Kidney (tissue), 14 donors: ENCODE results near the gene MAN1A1. TPM values are rescaled to one million over a fixed set of nuclear protein-coding genes. Genes with fewer than 3 reads are reported as not detected.
A peak's percentile ranks its signal among the peaks of the same experiment; 100 is the strongest.

Experiments used
- DNase-seq, 5 donors: peaks; one replicate each; pipeline ENCODE4 v3.0.0-alpha.2; 2013 to 2020
- FAIRE-seq: peaks from 2 replicates; lab custom pipeline; 2012; peaks lifted over from hg19 to GRCh38; lab: Jason Lieb, UNC
- H3K27ac ChIP-seq, 2 donors: one replicate each; pipeline ENCODE4 v1.7.0; 2013; ENCODE audit warnings: low read depth in 2 of 2, low read length in 2 of 2, inconsistent platforms in 1 of 2
- H3K27me3 ChIP-seq: one replicate; pipeline ENCODE4 v1.7.1; 2013; ENCODE audit warnings: low read length, inconsistent platforms; ENCODE audit not compliant: control insufficient read depth, insufficient read depth
- H3K36me3 ChIP-seq, 3 donors: one replicate each; pipeline versions ENCODE4 v1.7.0 to v1.7.1; 2013; ENCODE audit warnings: low read length in 3 of 3, control low read depth in 1 of 3, inconsistent platforms in 1 of 3; ENCODE audit not compliant: insufficient read depth in 3 of 3, control insufficient read depth in 2 of 3
- H3K4me1 ChIP-seq, 3 donors: one replicate each; pipeline versions ENCODE4 v1.7.0 to v1.7.1; 2013; ENCODE audit warnings: low read length in 3 of 3, inconsistent platforms in 1 of 3, low read depth in 1 of 3; ENCODE audit not compliant: control insufficient read depth in 2 of 3, insufficient read depth in 2 of 3
- H3K4me3 ChIP-seq, 3 donors: one replicate each; pipeline versions ENCODE4 v1.7.0 to v1.8.1; 2013; ENCODE audit warnings: low read length in 3 of 3, control low read depth in 1 of 3, inconsistent platforms in 1 of 3
- H3K9ac ChIP-seq, 3 donors: one replicate each; pipeline versions ENCODE4 v1.7.0 to v1.7.1; 2013; ENCODE audit warnings: low read length in 3 of 3, control low read depth in 1 of 3, inconsistent platforms in 1 of 3
- H3K9me3 ChIP-seq, 3 donors: one replicate each; pipeline versions ENCODE4 v1.7.0 to v1.7.1; 2013; ENCODE audit warnings: low read length in 3 of 3, control low read depth in 1 of 3, inconsistent platforms in 1 of 3; ENCODE audit not compliant: control insufficient read depth in 2 of 3, insufficient read depth in 1 of 3
- CTCF ChIP-seq: IDR thresholded peaks from 3 replicates; pipeline ENCODE4 v1.5.1; 2012; ENCODE audit warnings: mild to moderate bottlenecking, moderate library complexity, borderline replicate concordance; ENCODE audit not compliant: insufficient read depth; ENCODE audit errors: extremely low read depth
- intact Hi-C: fragments of 100-400 bp; cut with DNase I; formaldehyde crosslinking; loops from one replicate; pipeline ENCODE4 v1.11.1; 2022
- polyA plus RNA-seq: library from polyadenylated mRNA; stranded (reverse); fragments of 350-450 nt; fragmentation: Illumina TruSeq; extraction: RNeasy Lipid Tissue Mini Kit (QIAGEN cat#74804); gene quantifications from one replicate; pipeline ENCODE4 v1.2.3, GENCODE V29; 2014; ENCODE audit warnings: low read depth, low replicate concordance; ENCODE audit not compliant: insufficient read depth
- total RNA-seq: library from RNA; stranded (reverse); fragmentation: NEBNext Ultra II Directional; extraction: Animal tissue kit (Norgen Biotek cat#: 25700); gene quantifications from one replicate; pipeline ENCODE4 v1.2.1, GENCODE V29; 2021
- donor health status: control.
- donor health status: control.
- donor health status: control.
- donor health status: control.
- donor health status: control.
- donor health status: DM: yes; HTN: yes; CAD: no.
- donor health status: Normal renal cell carcinoma (clear cell type).

MAN1A1 gene
- total and polyA plus RNA-seq, 2 donors from 2014 or later, result 30.4 to 68.5 TPM

GRCh38 chr6:119333707-119334295 is 15.8 kb downstream of the MAN1A1 start:
- DNase-seq (peak in 1 of 5 donors; percentile 37), FAIRE-seq (no peak)
- H3K27ac ChIP-seq, result no peak overlapping the region
- H3K9me3 ChIP-seq, result no peaks in the 10 kb centered on the region
- H3K4me1 ChIP-seq, result peaks cover 0 to 13% (median 0%) of the 10 kb centered on the region in 3 donors
- no peaks in the 10 kb centered on the region for H3K27me3 ChIP-seq
- H3K36me3 ChIP-seq, result peaks cover 0 to 4% (median 0%) of the 10 kb centered on the region in 3 donors
- TF ChIP-seq CTCF, result peak; percentile 45
- no peak overlapping the region for H3K9ac ChIP-seq
- no peak overlapping the region for H3K4me3 ChIP-seq
- intact Hi-C loops, result no loop called here

- no peak overlapping the region for H3K9ac ChIP-seq
- H3K27ac ChIP-seq, result no peak overlapping the region
- no peak for TF ChIP-seq CTCF
- FAIRE-seq (no peak), DNase-seq (no peak)
- no peaks in the 10 kb centered on the region for H3K27me3 ChIP-seq
- H3K36me3 ChIP-seq, result peaks cover 0 to 4% (median 0%) of the 10 kb centered on the region in 3 donors
- no peak overlapping the region for H3K4me3 ChIP-seq
- peaks cover 0 to 13% (median 0%) of the 10 kb centered on the region in 3 donors for H3K4me1 ChIP-seq
- no peaks in the 10 kb centered on the region for H3K9me3 ChIP-seq
- intact Hi-C loops, result no loop called here
These were observed 16.4 kb downstream of the MAN1A1 start for GRCh38 chr6:119333063-119333609.

- no peak for FAIRE-seq
- peaks cover 0 to 7% (median 0%) of the 10 kb centered on the region in 3 donors for H3K4me1 ChIP-seq
- H3K9me3 ChIP-seq, result no peaks in the 10 kb centered on the region
- H3K27ac ChIP-seq, result no peak overlapping the region
- intact Hi-C loops, result no loop called here
- no peak for DNase-seq
- peaks cover 0 to 3% (median 0%) of the 10 kb centered on the region in 3 donors for H3K36me3 ChIP-seq
- TF ChIP-seq CTCF, result no peak
- no peaks in the 10 kb centered on the region for H3K27me3 ChIP-seq
- no peak overlapping the region for H3K4me3 ChIP-seq
- no peak overlapping the region for H3K9ac ChIP-seq
These were observed 17.8 kb downstream of the MAN1A1 start for GRCh38 chr6:119331663-119332286.
